Skeletal muscle satellite cell (primary cell): Measurements from ENCODE around the gene DDO.

Experiments used
- H3K27me3 ChIP-seq: 2 replicates; pipeline ENCODE4 v1.7.0; 2013; ENCODE audit warnings: low read length; ENCODE audit not compliant: control insufficient read depth, insufficient read depth
- H3K36me3 ChIP-seq: 2 replicates; pipeline ENCODE4 v1.7.0; 2013; ENCODE audit warnings: mild to moderate bottlenecking, control low read depth, low read length; ENCODE audit not compliant: insufficient read depth
- H3K4me1 ChIP-seq: 2 replicates; pipeline ENCODE4 v1.7.0; 2013; ENCODE audit warnings: low read length; ENCODE audit not compliant: control insufficient read depth, insufficient read depth
- H3K4me2 ChIP-seq: 2 replicates; pipeline ENCODE4 v1.7.0; 2013; ENCODE audit warnings: mild to moderate bottlenecking, low read length
- H3K4me3 ChIP-seq: 2 replicates; pipeline ENCODE4 v1.7.0; 2013; ENCODE audit warnings: low read length
- H3K9ac ChIP-seq: 2 replicates; pipeline ENCODE4 v1.7.0; 2013; ENCODE audit warnings: mild to moderate bottlenecking, low read depth, low read length, moderate library complexity
- H3K9me3 ChIP-seq: replicated peaks from 2 replicates; pipeline ENCODE4 v1.7.0; 2013; ENCODE audit warnings: mild to moderate bottlenecking, control low read depth, low read length

DDO gene

GRCh38 chr6:110364364-110365105 lies 50.8 kb downstream of the DDO start:
- no peak overlapping the region for H3K4me2 ChIP-seq
- no peaks in the 10 kb centered on the region for H3K9me3 ChIP-seq
- no peaks in the 10 kb centered on the region for H3K36me3 ChIP-seq
- H3K4me1 ChIP-seq = no peaks in the 10 kb centered on the region
- peaks cover 95% of the 10 kb centered on the region for H3K27me3 ChIP-seq
- H3K4me3 ChIP-seq = no peak overlapping the region
- no peak overlapping the region for H3K9ac ChIP-seq

DNA sequence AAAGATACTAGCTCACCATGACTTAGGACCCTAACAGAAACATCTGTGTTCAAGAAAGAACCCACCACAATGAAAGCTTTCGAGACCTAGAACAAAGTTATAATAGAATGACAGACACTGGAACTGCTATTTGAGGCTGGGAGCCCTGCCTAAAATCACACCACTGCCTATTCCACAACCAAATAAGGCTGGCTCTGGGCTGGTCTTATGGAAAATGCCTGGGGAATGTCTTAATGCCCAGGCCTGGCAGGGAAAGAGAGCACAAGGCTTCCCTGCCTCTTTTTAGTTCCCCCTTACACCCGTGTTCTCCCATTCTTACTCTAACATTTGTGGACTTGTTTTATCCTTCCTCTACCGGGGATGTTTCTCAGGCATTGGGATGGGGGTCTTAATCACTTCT lies 51.6 kb downstream of the DDO start:
- H3K9me3 ChIP-seq = no peaks in the 10 kb centered on the region
- H3K4me2 ChIP-seq = no peak overlapping the region
- no peak overlapping the region for H3K4me3 ChIP-seq
- H3K4me1 ChIP-seq = no peaks in the 10 kb centered on the region
- no peaks in the 10 kb centered on the region for H3K36me3 ChIP-seq
- peaks cover 95% of the 10 kb centered on the region for H3K27me3 ChIP-seq
- no peak overlapping the region for H3K9ac ChIP-seq

- Histone ChIP-seq H3K4me3 (no peak overlapping the region), H3K4me2 (no peak overlapping the region), H3K36me3 (no peaks in the 10 kb centered on the region), H3K27me3 (peaks cover 90% of the 10 kb centered on the region), H3K9ac (no peak overlapping the region), H3K9me3 (no peaks in the 10 kb centered on the region), H3K4me1 (peaks cover 5% of the 10 kb centered on the region)
Measured at GRCh38 chr6:110360676-110361075, 54.7 kb downstream of the DDO start.

DNA sequence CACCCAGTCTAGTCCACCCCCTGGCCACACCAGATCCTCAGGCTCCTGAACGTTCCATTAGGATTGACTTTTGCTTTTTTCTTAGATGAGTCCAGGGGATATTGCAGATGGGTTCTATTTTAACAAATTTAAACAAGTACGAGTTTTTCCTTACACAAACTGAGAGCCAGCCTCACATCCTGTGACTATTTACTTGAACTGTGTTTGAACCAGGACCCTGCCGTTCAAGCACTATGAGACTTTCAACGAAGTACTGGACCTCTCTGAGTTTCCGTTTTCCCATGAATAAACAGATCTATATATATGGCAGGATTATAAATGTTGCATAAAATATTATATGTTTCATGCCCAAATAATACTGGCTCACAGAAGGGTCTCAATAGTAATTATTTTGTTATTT lies 55.8 kb downstream of the DDO start:
- H3K9me3 ChIP-seq = no peaks in the 10 kb centered on the region
- H3K4me1 ChIP-seq = peaks cover 5% of the 10 kb centered on the region
- no peak overlapping the region for H3K4me3 ChIP-seq
- no peak overlapping the region for H3K4me2 ChIP-seq
- no peaks in the 10 kb centered on the region for H3K36me3 ChIP-seq
- H3K27me3 ChIP-seq = peaks cover 81% of the 10 kb centered on the region
- H3K9ac ChIP-seq = no peak overlapping the region

GRCh38 chr6:110358553-110359160 lies 56.7 kb downstream of the DDO start:
- Histone ChIP-seq H3K27me3 (peaks cover 77% of the 10 kb centered on the region), H3K4me3 (peak overlapping the region; percentile 62), H3K36me3 (no peaks in the 10 kb centered on the region), H3K9ac (no peak overlapping the region), H3K4me1 (peaks cover 5% of the 10 kb centered on the region), H3K4me2 (peak overlapping the region; percentile 90), H3K9me3 (no peaks in the 10 kb centered on the region)

DNA sequence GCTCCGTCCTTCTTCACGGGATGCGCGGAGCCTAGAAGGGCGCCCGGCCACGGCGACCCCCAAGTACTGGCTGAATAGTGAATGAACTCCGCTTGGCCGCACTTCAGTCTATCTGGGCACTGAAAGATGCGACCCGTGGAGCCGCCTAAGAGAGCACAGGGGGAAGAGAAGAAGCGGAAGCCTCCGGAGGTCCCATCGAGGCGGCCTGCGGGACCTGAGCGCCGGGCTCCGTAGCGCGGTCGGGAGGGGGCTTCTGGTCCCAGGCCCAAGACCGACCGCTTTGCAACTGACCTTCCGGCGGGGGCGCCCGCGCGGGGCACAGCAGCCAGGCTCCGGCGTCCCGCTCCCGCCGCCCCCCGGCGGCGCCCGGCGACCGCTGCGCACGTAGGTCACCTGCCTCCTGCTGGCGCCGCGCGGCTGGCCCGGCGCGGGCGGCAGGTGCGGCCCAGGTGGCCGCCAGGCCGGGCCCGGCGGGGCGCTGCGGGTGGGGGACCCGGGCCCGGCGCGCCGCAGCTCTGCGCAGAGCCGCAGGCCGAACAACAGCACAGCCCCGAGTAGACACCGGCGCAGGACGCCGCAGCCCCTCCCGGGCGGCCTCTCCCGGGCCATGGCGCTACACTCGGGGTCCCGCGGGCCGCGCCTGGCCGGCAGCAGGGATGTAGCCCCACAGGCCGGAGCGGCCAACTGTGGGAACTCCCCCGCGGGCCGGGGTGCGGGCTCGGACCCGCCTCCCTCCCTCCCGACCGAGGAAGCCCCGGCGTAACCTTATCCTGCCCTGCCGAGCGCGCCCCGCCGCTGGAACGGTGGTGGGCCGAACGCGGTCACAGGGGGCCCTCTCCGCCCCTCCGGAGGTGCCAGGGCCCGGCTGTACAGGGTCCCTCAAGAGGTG lies 57.5 kb downstream of the DDO start, which contains the start of gene METTL24:
TSS of gene METTL24 (minus strand) at position 686 of the 889 bp plus-strand sequence. CDS start at position 609, 77 bp downstream.
- Histone ChIP-seq H3K27me3 (peaks cover 78% of the 10 kb centered on the region), H3K9me3 (no peaks in the 10 kb centered on the region), H3K9ac (no peak within 1 kb of the TSS), H3K4me1 (peaks cover 5% of the 10 kb centered on the region), H3K4me3 (peak within 1 kb of the TSS; percentile 62), H3K4me2 (peak within 1 kb of the TSS; percentile 90), H3K36me3 (no peaks in the 10 kb centered on the region)

GRCh38 chr6:110357298-110357663 lies 58.1 kb downstream of the DDO start:
- H3K4me1 ChIP-seq = peaks cover 5% of the 10 kb centered on the region
- peak overlapping the region; percentile 62 for H3K4me3 ChIP-seq
- H3K36me3 ChIP-seq = no peaks in the 10 kb centered on the region
- peak overlapping the region; percentile 90 for H3K4me2 ChIP-seq
- no peak overlapping the region for H3K9ac ChIP-seq
- H3K27me3 ChIP-seq = peaks cover 74% of the 10 kb centered on the region
- no peaks in the 10 kb centered on the region for H3K9me3 ChIP-seq

- Histone ChIP-seq H3K4me2 (no peak overlapping the region), H3K36me3 (no peaks in the 10 kb centered on the region), H3K9ac (no peak overlapping the region), H3K9me3 (no peaks in the 10 kb centered on the region), H3K27me3 (peaks cover 69% of the 10 kb centered on the region), H3K4me3 (no peak overlapping the region), H3K4me1 (peaks cover 5% of the 10 kb centered on the region)
Measured at GRCh38 chr6:110356778-110357177, 58.6 kb downstream of the DDO start.

DNA sequence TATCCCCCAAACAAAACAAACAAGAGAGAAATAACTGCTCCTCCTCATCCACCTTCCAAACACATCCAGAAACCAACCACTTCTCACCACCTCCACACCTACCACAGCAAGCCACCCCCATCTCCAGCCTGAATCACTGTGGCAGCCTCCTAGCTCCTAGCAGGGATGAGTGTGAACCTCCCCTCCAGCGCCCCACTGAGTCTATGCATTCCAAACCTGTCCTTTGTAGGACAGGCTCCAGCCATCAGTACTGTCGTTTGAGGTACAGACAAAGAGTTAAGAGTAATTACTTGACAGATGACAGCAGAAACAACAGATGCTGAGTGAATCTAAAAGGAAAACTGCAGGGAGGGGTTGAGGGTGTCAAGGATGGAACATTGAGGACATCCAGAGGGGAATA lies 59.6 kb downstream of the DDO start:
- H3K9me3 ChIP-seq = no peaks in the 10 kb centered on the region
- H3K4me2 ChIP-seq = no peak overlapping the region
- H3K4me1 ChIP-seq = peaks cover 5% of the 10 kb centered on the region
- H3K36me3 ChIP-seq = no peaks in the 10 kb centered on the region
- no peak overlapping the region for H3K4me3 ChIP-seq
- peaks cover 58% of the 10 kb centered on the region for H3K27me3 ChIP-seq
- H3K9ac ChIP-seq = no peak overlapping the region

DNA sequence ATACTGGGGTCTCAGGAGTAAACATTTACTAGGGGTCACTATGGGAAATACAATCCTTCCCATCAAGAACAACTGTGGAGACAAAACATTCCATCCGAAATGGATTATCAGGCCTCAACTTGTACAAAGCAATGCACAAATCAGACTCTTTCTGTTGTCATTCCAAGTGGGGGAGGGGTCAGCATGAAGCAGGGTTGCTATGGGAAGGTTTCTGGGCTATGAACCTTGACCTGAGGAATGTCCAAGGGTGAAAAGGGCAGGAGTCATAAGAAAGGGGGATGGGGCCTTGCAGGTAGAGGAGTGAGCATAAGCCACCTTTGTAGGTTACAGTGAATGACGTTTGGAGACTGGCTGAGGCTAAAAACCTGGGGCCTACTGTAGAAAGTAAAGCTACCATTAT lies 60.4 kb downstream of the DDO start:
- peaks cover 51% of the 10 kb centered on the region for H3K27me3 ChIP-seq
- peaks cover 5% of the 10 kb centered on the region for H3K4me1 ChIP-seq
- H3K9me3 ChIP-seq = no peaks in the 10 kb centered on the region
- no peak overlapping the region for H3K4me3 ChIP-seq
- H3K4me2 ChIP-seq = no peak overlapping the region
- H3K36me3 ChIP-seq = no peaks in the 10 kb centered on the region
- no peak overlapping the region for H3K9ac ChIP-seq

DNA sequence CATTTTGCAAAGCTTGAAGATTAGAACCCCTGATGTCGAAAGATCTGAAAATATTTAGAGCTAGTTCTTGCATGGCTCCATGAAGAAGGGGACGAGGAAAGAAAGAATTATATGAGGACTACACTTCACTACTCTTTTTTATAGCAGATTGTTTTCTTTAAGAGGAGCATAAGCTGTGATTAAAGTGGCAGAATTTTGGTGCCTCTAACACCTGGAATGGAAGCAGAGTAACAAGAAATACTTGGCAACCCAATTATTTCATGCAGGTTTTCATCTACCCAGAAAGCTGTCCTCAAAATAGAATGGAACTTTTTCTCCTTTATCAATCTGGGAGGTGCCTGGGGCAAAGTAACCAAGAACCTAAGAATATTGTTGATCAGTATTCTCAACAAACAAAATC lies 61.2 kb downstream of the DDO start:
- Histone ChIP-seq H3K4me1 (peaks cover 5% of the 10 kb centered on the region), H3K27me3 (peaks cover 42% of the 10 kb centered on the region), H3K4me3 (no peak overlapping the region), H3K9ac (no peak overlapping the region), H3K4me2 (no peak overlapping the region), H3K36me3 (no peaks in the 10 kb centered on the region), H3K9me3 (no peaks in the 10 kb centered on the region)
